ENCODE data around the gene SLC27A1. TPM values are rescaled to one million over a fixed set of nuclear protein-coding genes. Genes with fewer than 3 reads are reported as not detected.

Gene SLC27A1
- total RNA-seq, 1 experiment from 2014 or later = 8.9 TPM

DNA sequence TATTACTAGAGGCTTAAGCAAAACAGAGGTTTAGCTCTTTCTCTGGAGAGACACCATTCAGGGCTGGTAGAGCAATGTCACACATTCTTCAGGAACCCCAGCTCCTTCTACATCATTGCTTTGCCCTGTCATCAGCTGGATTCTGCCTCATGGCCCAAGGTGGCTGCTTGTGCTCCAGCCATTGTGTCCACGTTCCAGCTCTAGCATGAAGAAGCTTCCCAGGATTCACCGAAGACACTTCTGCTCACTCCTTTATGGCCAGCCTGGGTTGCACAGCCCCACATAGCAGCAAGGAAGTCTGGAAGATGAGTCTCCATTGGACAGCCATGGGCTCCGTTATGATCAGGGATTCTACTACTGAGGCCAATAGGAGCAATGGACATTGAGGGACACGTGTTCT, 54.3 kb downstream of the SLC27A1 start:
- H3K4me2 ChIP-seq (ENCODE audit: low read length) = no peak overlapping the region
- no peaks in the 10 kb centered on the region for H3K36me3 ChIP-seq (ENCODE audit: low read depth, low read length)
- TF ChIP-seq EZH2 (IDR thresholded peaks at IDR 0.05; ENCODE audit: low read length, unreplicated experiment) = no peak
- no peak for TF ChIP-seq EZH2phosphoT487 (IDR thresholded peaks at IDR 0.05; ENCODE audit: borderline replicate concordance, low read length)
- TF ChIP-seq, protein P1, sequence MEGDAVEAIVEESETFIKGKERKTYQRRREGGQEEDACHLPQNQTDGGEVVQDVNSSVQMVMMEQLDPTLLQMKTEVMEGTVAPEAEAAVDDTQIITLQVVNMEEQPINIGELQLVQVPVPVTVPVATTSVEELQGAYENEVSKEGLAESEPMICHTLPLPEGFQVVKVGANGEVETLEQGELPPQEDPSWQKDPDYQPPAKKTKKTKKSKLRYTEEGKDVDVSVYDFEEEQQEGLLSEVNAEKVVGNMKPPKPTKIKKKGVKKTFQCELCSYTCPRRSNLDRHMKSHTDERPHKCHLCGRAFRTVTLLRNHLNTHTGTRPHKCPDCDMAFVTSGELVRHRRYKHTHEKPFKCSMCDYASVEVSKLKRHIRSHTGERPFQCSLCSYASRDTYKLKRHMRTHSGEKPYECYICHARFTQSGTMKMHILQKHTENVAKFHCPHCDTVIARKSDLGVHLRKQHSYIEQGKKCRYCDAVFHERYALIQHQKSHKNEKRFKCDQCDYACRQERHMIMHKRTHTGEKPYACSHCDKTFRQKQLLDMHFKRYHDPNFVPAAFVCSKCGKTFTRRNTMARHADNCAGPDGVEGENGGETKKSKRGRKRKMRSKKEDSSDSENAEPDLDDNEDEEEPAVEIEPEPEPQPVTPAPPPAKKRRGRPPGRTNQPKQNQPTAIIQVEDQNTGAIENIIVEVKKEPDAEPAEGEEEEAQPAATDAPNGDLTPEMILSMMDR (conservative IDR thresholded peaks at IDR 0.05; ENCODE audit: low read depth, low read length) = no peak
- H3K27ac ChIP-seq (ENCODE audit: low read length) = no peak overlapping the region
- no peak overlapping the region for H3K9ac ChIP-seq (ENCODE audit: low read length)
- no peaks in the 10 kb centered on the region for H3K4me1 ChIP-seq (ENCODE audit: insufficient read depth, low read length)
- no peaks in the 10 kb centered on the region for H4K20me1 ChIP-seq (ENCODE audit: low read length)
- no peak overlapping the region for H2AFZ ChIP-seq (ENCODE audit: low read length)
- intact Hi-C loops (cut with micrococcal nuclease) = no loop called here
- no TSS peak for BruUV-seq (replicated peaks)
- H3K27me3 ChIP-seq (ENCODE audit: low read length) = no peaks in the 10 kb centered on the region
- H3K4me3 ChIP-seq (ENCODE audit: low read length) = no peak overlapping the region
- no peak for DNase-seq
- no peak for ATAC-seq
- POLR2A ChIA-PET (ENCODE audit: unreplicated experiment) = interaction anchor here (0.6 kb wide), 1 partner anchor 203 kb away, joined by 3 read pairs; no protein-coding TSS in a partner anchor
- H3F3A ChIP-seq (ENCODE audit: low read length, unreplicated experiment) = no peaks in the 10 kb centered on the region
- no peaks in the 10 kb centered on the region for H3K9me2 ChIP-seq (replicated peaks; ENCODE audit: low read length)
- H3K9me3 ChIP-seq (ENCODE audit: low read length) = no peaks in the 10 kb centered on the region
- CTCF ChIA-PET = no interaction called here
- H3K79me2 ChIP-seq (ENCODE audit: low read length) = no peaks in the 10 kb centered on the region

GRCh38 chr19:17525141-17525540, 54.8 kb downstream of the SLC27A1 start:
- Histone ChIP-seq H3K27me3 (ENCODE audit: low read length) (no peaks in the 10 kb centered on the region), H2AFZ (ENCODE audit: low read length) (no peak overlapping the region), H3K4me2 (ENCODE audit: low read length) (no peak overlapping the region), H3K79me2 (ENCODE audit: low read length) (no peaks in the 10 kb centered on the region), H3K9me3 (ENCODE audit: low read length) (no peaks in the 10 kb centered on the region), H4K20me1 (ENCODE audit: low read length) (no peaks in the 10 kb centered on the region), H3K27ac (ENCODE audit: low read length) (no peak overlapping the region), H3K36me3 (ENCODE audit: low read depth, low read length) (no peaks in the 10 kb centered on the region), H3K4me1 (ENCODE audit: insufficient read depth, low read length) (no peaks in the 10 kb centered on the region), H3K9me2 (replicated peaks; ENCODE audit: low read length) (no peaks in the 10 kb centered on the region), H3K4me3 (ENCODE audit: low read length) (no peak overlapping the region), H3F3A (ENCODE audit: low read length, unreplicated experiment) (no peaks in the 10 kb centered on the region), H3K9ac (ENCODE audit: low read length) (no peak overlapping the region)
- TF ChIP-seq EZH2 (IDR thresholded peaks at IDR 0.05; ENCODE audit: low read length, unreplicated experiment) = no peak
- TF ChIP-seq, protein P1 (conservative IDR thresholded peaks at IDR 0.05; ENCODE audit: low read depth, low read length) = no peak
- no peak for TF ChIP-seq EZH2phosphoT487 (IDR thresholded peaks at IDR 0.05; ENCODE audit: borderline replicate concordance, low read length)
- CTCF ChIA-PET = no interaction called here
- ATAC-seq = no peak
- intact Hi-C loops (cut with micrococcal nuclease) = no loop called here
- POLR2A ChIA-PET (ENCODE audit: unreplicated experiment) = no interaction called here
- no TSS peak for BruUV-seq (replicated peaks)
- no peak for DNase-seq

DNA sequence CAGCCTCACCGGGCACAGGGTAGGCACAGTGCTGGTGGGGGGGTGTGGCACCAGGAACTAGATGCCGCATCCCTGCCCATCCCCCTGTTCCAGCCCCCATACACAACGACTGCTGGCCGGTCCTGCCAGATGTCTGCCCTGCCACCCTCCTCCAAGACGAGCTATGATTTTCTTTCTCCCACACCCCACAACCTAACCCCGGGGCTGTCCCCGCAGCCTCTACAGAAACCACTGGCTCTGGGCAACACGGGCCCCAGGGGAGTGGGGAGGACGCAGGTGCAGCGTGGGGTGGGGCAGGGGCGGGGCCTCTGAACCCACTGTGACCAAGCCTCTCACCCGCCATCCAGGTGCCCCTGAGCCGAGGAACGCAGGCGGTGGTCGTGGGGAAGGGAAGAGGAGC, 56.6 kb downstream of the SLC27A1 start:
- H3K4me1 ChIP-seq (ENCODE audit: insufficient read depth, low read length) = no peaks in the 10 kb centered on the region
- intact Hi-C loops (cut with micrococcal nuclease) = no loop called here
- ChIA-PET CTCF (no interaction called here), POLR2A (ENCODE audit: unreplicated experiment) (no interaction called here)
- H3K4me3 ChIP-seq (ENCODE audit: low read length) = no peak overlapping the region
- DNase-seq (no peak), ATAC-seq (no peak)
- no peak for TF ChIP-seq EZH2phosphoT487 (IDR thresholded peaks at IDR 0.05; ENCODE audit: borderline replicate concordance, low read length)
- TF ChIP-seq EZH2 (IDR thresholded peaks at IDR 0.05; ENCODE audit: low read length, unreplicated experiment) = no peak
- H3K79me2 ChIP-seq (ENCODE audit: low read length) = no peaks in the 10 kb centered on the region
- no peak overlapping the region for H3K27ac ChIP-seq (ENCODE audit: low read length)
- H3F3A ChIP-seq (ENCODE audit: low read length, unreplicated experiment) = no peaks in the 10 kb centered on the region
- H3K27me3 ChIP-seq (ENCODE audit: low read length) = no peaks in the 10 kb centered on the region
- H4K20me1 ChIP-seq (ENCODE audit: low read length) = no peaks in the 10 kb centered on the region
- H3K36me3 ChIP-seq (ENCODE audit: low read depth, low read length) = no peaks in the 10 kb centered on the region
- no peak overlapping the region for H2AFZ ChIP-seq (ENCODE audit: low read length)
- H3K9me3 ChIP-seq (ENCODE audit: low read length) = no peaks in the 10 kb centered on the region
- H3K9ac ChIP-seq (ENCODE audit: low read length) = no peak overlapping the region
- no TSS peak for BruUV-seq (replicated peaks)
- no peak overlapping the region for H3K4me2 ChIP-seq (ENCODE audit: low read length)
- H3K9me2 ChIP-seq (replicated peaks; ENCODE audit: low read length) = no peaks in the 10 kb centered on the region
